Neural crest cell (in vitro differentiated cells): ENCODE data around the gene SUN3. TPM values are rescaled to one million over a fixed set of nuclear protein-coding genes. Genes with fewer than 3 reads are reported as not detected.
"Not testable (repeated sequence)": the region's sequence is repeated elsewhere in the genome, so short reads cannot be mapped to it uniquely, and the experiment has no call there.

Experiments used
- DNase-seq: peaks from one replicate; pipeline ENCODE4 v3.0.0; 2021; ENCODE audit warnings: low read depth, mixed read lengths, low spot score
- H3K27ac Mint-ChIP-seq: one replicate; pipeline ENCODE4 v1.8.0; 2021; ENCODE audit warnings: mild to moderate bottlenecking, mixed read lengths; ENCODE audit not compliant: unreplicated experiment
- H3K27me3 Mint-ChIP-seq: 2 replicates; pipeline ENCODE4 v1.8.0; 2021; ENCODE audit warnings: low read depth, mild to moderate bottlenecking, mixed read lengths
- H3K36me3 Mint-ChIP-seq: 2 replicates; pipeline ENCODE4 v1.8.0; 2021; ENCODE audit warnings: low read depth, mild to moderate bottlenecking, mixed read lengths
- H3K4me1 Mint-ChIP-seq: 2 replicates; pipeline ENCODE4 v1.8.0; 2021; ENCODE audit warnings: mixed read lengths
- H3K4me3 Mint-ChIP-seq: one replicate; pipeline ENCODE4 v1.8.0; 2021; ENCODE audit warnings: mild to moderate bottlenecking, mixed read lengths
- H3K9me3 Mint-ChIP-seq: 2 replicates; pipeline ENCODE4 v1.8.0; 2021; ENCODE audit warnings: mixed read lengths
- total RNA-seq: library from RNA; stranded (reverse); gene quantifications from 2 replicates; pipeline ENCODE4 v1.2.1, GENCODE V29; 2021
- TF ChIP-seq, protein P1 (sequence below): fragments of 200-600 bp; sonication (generic); conservative IDR thresholded peaks from 2 replicates; pipeline ENCODE4 v1.5.0; 2021; ENCODE audit warnings: antibody characterized with exemption, mild to moderate bottlenecking

The SUN3 gene
- total RNA-seq, 1 donor from 2014 or later: not detected

DNA sequence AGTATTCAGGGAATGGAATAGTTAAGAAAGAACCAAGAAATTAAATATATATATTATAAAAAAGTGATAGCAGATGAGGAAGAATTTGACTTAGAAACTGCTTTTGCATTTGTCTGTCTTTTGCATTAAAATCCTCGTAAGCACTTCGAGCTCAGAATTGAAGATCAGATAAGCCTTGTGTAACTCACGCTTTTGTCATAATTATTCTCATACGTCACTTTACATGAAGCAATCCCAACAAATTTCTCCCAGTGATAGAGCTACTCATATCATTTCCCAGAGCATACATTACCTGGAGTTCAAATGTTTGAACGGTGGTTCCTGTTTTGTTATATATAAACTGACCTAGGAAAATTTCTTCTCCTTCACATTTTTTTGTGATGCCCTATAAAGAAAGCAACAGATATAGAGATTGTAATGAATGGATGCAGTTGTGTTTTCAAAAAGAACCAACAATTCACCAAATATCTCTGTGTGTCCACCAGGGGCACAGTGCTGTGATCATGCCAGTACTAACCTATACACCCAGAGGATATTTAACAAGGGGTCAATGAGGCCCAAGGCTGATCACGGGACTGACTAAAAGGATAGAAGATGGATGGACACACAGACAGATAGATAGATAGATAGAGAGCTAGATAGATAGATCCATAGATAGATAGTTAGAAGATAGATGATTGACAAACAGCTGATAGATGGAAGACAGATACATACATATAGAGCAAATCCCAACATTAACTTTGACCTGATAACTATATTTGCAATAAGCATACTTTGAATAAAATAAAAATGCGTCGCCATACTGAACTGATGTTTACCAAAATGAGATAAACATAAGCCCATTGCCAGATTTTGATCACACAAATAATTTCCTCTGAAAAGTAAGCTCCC lies 40.2 kb downstream of the SUN3 start:
- Mint-ChIP-seq H3K4me1 (peaks cover 26% of the 10 kb centered on the region), H3K27ac (no peak overlapping the region), H3K4me3 (no peak overlapping the region), H3K36me3 (no peaks in the 10 kb centered on the region), H3K27me3 (no peaks in the 10 kb centered on the region), H3K9me3 (no peaks in the 10 kb centered on the region)
- DNase-seq: no peak
- TF ChIP-seq, protein P1, sequence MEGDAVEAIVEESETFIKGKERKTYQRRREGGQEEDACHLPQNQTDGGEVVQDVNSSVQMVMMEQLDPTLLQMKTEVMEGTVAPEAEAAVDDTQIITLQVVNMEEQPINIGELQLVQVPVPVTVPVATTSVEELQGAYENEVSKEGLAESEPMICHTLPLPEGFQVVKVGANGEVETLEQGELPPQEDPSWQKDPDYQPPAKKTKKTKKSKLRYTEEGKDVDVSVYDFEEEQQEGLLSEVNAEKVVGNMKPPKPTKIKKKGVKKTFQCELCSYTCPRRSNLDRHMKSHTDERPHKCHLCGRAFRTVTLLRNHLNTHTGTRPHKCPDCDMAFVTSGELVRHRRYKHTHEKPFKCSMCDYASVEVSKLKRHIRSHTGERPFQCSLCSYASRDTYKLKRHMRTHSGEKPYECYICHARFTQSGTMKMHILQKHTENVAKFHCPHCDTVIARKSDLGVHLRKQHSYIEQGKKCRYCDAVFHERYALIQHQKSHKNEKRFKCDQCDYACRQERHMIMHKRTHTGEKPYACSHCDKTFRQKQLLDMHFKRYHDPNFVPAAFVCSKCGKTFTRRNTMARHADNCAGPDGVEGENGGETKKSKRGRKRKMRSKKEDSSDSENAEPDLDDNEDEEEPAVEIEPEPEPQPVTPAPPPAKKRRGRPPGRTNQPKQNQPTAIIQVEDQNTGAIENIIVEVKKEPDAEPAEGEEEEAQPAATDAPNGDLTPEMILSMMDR: peak; percentile 60

DNA sequence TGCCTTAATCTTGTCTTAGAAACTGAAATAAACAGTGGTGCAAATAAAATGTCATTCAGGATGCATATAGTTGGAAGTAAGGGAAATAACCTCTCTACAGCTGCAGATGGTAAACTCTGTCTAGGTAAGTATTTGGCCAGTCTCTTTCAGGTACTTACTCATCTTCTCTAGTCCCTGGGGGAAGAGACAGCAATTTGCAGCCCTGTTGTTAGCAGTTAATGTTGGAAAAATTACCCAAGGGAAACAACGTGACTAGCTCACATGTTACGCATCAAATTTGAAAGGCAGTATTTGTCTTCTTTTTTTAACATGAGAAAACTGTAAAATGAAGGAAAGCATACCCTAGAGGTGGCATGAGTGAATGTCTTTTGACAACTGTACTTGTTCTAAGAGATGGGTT lies 46.3 kb downstream of the SUN3 start:
- H3K9me3 Mint-ChIP-seq: no peaks in the 10 kb centered on the region

DNA sequence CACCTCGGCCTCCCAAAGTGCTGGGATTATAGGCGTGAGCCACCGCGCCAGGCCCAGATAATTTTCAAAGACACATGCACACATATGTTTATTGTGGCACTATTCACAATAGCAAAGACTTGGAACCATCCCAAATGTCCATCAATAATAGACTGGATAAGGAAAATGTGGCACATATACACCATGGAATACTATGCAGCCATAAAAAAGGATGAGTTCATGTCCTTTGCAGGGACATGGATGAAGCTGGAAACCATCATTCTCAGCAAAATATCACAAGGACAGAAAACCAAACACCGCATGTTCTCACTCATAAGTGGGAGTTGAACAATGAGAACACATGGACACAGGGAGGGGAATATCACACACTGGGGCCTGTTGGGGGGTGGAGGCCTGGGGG lies 48.3 kb downstream of the SUN3 start:
- not testable (repeated sequence) for H3K9me3 Mint-ChIP-seq, H3K27ac Mint-ChIP-seq, H3K36me3 Mint-ChIP-seq, DNase-seq, H3K27me3 Mint-ChIP-seq, H3K4me3 Mint-ChIP-seq
- H3K4me1 Mint-ChIP-seq: peaks cover 22% of the 10 kb centered on the region

More for the DNA sequence above, 46.3 kb downstream of the SUN3 start:
- Mint-ChIP-seq H3K4me1 (peaks cover 17% of the 10 kb centered on the region), H3K27ac (no peak overlapping the region), H3K4me3 (no peak overlapping the region), H3K27me3 (no peaks in the 10 kb centered on the region), H3K36me3 (peaks cover 7% of the 10 kb centered on the region)
- no peak for DNase-seq
- TF ChIP-seq, protein P1: peak; percentile 21

DNA sequence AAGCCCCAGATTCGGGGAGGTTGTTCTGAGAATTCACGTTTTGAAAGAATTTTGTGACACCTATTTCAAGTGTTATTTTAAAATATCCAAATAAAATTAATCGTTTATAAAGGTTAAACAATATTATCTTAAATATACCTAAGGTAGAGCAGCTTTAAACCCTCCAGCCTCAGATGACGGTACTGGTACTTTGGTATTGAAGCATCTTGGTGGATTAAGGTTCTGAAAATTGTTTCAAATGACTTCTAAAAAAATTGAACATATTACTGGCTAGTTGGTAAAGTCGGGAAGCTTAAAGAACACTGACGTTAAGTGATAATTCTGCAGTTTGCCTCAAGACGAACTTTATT lies 49.1 kb downstream of the SUN3 start:
- TF ChIP-seq, protein P1: no peak
- Mint-ChIP-seq H3K4me1 (peaks cover 22% of the 10 kb centered on the region), H3K27ac (no peak overlapping the region), H3K27me3 (no peaks in the 10 kb centered on the region), H3K36me3 (peaks cover 11% of the 10 kb centered on the region), H3K9me3 (no peaks in the 10 kb centered on the region), H3K4me3 (peak overlapping the region; percentile 96)
- no peak for DNase-seq

DNA sequence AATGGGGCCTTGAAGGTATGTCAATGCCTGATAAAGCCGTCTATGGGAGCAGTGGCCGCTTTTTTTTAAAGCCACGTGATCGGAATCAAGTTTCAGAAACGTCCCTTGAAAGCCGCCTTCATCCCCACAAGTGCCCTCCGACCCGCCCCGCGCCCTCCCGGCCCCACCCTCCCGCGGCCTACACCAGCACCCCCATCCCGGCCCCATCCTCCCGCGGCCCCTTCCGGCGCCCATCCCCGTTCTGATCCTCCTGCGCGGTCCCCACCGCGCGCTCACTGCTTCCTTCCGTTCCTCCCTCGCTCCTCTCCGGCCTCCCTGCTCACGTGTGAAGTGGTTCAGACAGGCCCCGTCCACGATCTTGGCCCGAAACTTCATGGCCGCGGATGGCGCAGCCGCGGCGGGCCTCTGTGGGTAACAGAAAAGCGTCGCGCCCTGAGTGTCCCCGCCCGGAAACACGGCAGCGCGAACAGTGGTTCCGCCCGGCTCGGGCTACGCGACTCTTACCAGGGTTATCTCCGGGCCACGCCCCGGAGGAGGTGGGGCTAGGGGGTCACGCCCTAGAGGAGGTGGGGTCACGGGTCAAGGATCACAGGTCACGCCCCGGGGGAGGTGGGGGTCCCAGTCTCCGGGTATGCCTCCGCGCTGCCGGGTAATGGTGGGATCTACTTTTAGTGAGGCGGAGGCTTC lies 49.6 kb downstream of the SUN3 start, which contains the start of gene HUS1:
HUS1 (minus strand) TSS at position 471 of the 687 bp plus-strand sequence; CDS start at position 375, 96 bp downstream.
- H3K36me3 Mint-ChIP-seq: peaks cover 13% of the 10 kb centered on the region
- TF ChIP-seq, protein P1: no peak
- H3K4me1 Mint-ChIP-seq: peaks cover 22% of the 10 kb centered on the region

DNA sequence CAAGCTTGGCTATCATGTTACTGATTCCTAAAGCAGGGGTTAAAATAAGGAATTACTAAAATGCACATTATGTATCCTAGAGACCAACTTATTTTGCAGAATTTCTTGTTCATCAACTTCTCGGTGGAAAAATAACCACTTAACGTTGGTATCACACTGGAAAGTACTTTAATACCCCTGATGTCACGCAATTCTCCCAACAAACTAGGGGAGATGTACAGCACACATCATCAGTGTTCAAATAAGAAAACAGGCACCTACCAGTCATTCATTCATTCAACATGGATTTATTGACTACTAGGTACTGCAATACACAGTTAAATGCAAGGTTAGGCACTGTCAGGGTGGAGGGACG lies 50.1 kb downstream of the SUN3 start:
- Mint-ChIP-seq H3K9me3 (no peaks in the 10 kb centered on the region), H3K4me1 (peaks cover 22% of the 10 kb centered on the region), H3K4me3 (peak overlapping the region; percentile 96), H3K27ac (peak overlapping the region; percentile 96), H3K27me3 (no peaks in the 10 kb centered on the region), H3K36me3 (peaks cover 16% of the 10 kb centered on the region)
- DNase-seq: no peak
- TF ChIP-seq, protein P1: no peak

More for the DNA sequence above, 49.6 kb downstream of the SUN3 start, which contains the start of gene HUS1:
- Mint-ChIP-seq H3K9me3 (no peaks in the 10 kb centered on the region), H3K4me3 (peak within 1 kb of the TSS; percentile 96), H3K27me3 (no peaks in the 10 kb centered on the region), H3K27ac (peak within 1 kb of the TSS; percentile 96)
- peak; percentile 79 for DNase-seq
